Activated naive CD4-positive, alpha-beta T cell treated with anti-CD3 and anti-CD28 coated beads, Interleukin-2, amount 50 U/mL, for 16 hours (primary cell): ENCODE measurements around the gene COL20A1.

Source experiments
- DNase-seq: peaks from one replicate; pipeline ENCODE4 v3.0.0-alpha.2; 2020

COL20A1 gene

DNA sequence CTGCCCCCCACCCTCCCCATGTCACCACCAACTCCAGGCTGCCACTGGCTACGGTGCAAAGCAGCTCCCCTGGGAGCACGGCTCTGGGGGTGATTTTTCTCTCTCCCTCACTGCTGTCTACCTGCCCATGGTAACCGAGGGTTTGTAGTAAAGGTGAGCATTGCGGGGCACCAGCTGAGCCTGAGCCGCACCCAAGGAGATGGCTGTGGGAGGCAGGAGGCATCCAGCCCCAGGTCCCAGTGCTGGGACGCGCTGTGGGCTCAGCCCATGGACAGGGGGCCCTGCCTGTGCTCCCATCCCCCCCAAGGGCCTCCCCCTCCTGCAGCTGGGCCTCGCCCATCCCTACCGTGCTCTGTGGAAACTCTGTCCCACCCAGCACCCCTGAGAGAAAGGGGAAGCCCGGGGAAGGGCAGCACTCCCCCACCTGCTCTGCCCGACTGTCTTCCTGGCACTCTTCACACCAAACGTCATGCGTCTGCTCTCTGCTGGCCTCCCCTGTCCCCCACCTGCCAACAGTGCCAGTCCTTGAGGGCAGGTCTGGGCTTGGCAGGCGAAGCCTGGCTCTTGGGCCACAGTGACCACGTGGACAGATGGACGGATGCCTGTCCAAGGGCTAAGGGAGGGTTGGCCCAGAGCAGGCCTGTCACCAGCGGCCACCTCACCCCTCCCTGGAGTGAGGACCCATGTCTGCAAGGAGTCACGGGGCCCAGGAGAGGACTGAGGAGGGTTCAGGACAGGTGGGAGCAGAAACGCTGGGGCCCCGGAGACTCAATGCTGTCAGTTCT, 72.0 kb downstream of the COL20A1 start:
- DNase-seq: no peak

DNA sequence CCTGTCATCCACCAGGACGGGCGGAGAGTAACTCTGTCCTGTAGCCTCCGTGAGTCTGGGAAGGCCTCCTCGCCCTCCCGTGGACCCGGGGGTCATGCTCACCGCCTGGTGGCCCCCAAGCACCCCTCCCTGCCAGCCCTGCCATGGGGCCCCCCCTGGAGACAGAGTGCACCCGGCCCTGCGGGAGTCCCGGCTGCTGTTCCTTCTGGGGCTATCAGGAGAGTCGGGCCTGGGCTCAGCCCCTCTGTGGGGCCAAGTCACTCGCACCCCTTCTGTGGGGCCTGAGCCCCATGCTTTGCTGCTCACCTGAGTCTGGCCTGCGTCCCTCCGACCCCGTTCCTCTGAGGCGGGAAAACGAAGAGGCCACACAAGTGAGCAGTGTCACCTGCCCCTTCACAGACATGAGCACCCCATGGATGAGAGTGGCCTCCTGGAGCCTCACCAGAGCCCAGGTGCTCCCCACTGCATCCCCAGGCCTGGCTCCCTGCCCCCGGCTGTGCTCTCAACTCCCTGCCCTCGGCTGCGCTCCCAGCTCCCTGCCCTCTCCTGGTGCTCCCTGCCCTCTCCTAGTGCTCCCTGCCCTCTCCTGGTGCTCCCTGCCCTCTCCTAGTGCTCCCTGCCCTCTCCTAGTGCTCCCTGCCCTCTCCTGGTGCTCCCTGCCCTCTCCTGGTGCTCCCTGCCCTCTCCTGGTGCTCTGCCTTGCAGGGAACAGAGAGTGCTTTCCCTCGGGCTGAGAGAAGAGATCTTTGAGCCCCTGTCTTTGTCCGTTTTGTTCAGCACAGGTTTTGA, 72.8 kb downstream of the COL20A1 start:
- DNase-seq: no peak

DNA sequence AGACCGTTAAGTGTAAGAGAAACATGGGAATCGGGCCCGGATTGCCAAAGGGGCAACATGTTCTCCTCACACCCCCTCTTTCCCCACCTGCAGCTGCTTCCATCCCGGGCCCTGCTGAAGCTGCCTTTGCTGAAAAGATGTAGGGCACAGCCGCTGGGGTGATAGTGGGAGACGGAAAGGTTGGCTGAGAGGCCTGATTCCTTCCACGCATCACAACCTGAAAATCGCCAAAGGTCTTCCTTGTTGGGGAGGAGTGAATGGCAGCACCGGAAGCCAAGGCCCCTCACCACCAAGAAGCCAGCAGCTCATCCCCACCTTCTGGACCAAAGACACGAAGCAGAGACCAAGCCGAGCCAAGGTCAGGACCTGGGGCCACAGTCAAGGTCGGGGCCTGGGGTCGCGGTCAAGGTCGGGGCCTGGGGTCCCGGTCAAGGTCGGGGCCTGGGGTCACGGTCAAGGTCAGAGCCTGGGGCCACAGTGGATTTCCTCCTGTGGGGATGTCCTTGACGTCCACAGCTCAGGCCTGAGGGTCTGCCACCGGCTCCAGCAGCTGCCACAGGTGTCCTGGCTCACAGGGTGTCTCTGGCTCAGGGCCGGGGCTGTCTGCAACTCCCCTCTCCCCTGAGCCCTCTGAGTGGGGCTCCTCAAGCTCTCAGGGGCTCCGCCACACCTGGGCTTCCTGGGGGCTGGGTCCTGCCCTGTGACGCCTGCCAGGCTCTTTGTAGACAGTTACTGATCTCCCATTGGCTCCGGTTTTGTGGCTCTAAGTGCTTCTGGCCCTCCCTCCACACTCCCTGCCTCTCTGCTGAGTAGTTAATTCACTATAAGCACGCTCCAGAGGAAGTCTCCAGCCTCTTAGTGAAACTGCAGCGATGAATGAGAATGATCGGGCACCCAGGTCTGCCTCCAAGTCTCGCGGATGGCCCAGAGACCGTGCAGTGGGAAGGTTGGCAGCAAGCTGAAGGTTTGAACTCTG, 73.7 kb downstream of the COL20A1 start:
- DNase-seq: no peak

DNA sequence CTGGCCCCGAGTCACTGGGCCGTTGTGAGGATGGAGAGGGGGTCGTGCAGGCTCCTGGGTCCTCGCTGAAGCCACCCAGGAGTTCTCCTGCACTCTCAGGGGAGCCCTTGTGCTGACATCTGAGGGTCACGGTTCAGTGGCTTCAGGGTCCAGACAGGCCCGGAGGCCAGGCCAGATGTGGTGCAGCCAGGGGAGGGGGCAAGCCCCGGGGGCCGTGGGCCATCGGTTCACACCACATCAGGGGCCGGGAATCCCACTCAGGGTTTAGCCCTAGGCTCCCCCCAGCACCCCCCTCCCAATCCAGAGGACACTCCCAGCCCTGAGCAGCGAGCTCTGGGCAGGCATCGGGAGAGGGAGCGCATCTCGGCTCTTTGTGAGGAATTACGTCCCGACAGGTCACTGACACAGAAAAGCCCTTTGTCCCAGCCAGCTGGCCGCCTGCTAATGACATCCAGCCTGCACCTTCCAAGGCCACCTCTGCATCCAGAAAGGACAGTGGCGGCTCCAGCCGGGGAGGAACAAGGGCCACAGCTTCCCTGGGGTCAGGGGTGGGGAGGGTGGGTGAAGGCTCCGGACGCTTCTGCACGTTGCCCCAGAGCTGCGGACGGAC, 74.6 kb downstream of the COL20A1 start:
- DNase-seq: no peak

GRCh38 chr20:63368151-63368550, 75.2 kb downstream of the COL20A1 start:
- DNase-seq: no peak

GRCh38 chr20:63369024-63369530, 76.1 kb downstream of the COL20A1 start:
- no peak for DNase-seq

DNA sequence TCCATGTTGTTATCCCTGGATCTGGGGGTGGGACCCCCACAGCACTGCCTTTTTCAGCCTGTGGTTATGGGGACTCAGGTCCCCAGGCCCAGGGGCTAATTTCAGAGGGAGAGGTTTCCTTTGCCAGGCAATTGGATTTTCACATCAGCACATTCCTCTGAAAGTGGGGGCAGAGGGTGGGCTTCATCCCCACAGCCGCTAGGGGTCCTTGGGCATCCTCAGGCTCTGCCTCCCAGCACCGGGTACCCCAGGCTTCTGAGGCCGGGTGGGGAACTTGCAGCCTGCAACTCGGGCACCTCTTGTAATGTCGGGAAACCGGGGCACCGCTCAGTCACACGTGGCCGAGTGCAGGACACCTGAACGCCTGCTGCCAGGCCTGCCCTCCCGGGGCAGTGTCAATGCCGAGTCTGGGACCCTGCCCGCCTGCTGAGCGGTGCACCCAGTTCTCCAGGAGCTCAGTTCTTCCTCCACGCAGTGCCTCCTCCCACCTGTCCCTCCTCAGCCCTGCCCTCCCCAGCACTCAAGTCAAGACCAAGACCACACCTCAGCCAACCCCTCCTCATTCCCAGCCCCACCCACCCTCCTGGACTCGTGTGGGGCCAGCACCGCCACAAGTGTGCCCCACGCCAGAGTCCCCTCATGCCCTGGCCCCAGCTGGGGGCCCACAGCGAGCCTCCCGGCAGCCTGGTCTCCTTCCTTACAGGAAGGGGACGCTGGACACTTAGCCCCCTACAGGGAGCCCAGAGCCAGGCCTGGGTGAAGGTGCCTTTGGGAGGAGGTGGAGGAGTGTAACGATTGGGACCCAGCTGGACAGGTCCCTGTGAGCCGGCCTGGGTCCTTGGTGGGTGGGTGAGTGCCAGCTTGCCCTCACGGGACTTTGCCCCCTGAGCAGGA, 77.0 kb downstream of the COL20A1 start:
- no peak for DNase-seq

GRCh38 chr20:63370618-63371187, 77.7 kb downstream of the COL20A1 start:
- no peak for DNase-seq

DNA sequence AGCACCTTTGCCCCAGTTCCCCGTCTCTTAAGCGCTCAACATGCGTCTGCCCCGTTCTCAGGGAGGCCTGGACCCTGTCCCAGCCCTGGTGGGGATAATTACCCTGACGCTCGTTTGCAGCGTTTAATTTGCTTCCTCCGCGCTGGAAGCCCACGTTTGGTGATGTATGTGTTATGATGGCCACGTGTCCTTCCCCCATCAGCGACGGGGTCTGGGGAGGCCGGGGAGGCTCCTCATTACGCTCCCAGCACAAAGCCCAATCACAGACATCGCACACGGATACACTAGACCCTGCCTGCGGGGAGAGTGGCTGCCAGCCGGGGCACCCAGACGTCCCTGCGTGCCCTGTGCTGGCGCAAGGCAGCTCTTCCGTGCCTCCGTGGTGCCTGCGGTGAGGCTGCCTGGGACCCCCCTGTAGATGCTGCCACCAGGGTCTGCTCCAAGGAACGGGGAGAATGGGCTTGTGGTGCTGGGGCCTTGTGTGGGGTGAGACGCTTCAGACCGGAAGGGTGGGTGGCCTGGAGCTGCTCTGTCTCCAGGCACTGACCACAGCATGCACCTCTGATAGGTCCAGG, 78.4 kb downstream of the COL20A1 start:
- DNase-seq: no peak

- DNase-seq: no peak
Observed at GRCh38 chr20:63372971-63373885, 80.2 kb downstream of the COL20A1 start.

DNA sequence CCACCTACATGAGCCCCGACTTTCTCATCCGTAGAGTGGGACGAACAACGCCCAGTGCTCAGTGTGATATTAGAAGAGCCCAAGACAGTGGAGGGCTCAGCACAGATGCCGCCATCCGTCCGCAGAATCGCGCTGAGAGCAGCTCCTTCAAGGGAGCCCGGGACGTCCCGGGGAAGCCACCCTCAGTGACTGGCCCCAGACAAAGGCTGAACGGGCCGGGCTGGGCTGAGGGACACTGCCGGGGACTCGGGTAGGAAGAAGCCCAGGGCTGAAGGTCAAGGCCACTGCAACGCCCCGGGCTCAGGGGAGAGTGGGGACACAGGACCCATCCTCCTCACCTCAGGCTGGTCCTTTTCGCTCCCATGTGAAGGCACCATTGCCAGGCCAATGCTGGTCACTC, 81.0 kb downstream of the COL20A1 start:
- DNase-seq: no peak

DNA sequence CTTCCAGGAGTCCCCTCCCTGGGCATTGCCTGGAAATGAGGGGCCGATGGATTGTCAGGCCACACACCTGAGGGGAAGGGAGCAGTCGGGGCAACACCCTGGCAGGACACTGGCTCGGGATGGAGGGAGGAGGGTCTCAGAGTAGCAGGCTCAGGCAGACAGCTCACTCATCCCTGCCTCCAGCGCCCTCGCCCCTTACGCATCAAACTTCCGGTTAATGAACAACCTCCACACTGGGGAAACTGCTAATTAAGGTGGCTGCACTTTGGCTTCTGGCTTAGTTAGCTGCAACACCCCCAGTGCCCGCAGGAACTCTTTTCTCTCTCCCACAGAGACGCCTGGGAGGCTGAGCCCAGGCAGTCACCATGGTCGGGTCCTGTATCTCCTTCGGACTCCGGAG, 81.5 kb downstream of the COL20A1 start:
- DNase-seq: no peak

DNA sequence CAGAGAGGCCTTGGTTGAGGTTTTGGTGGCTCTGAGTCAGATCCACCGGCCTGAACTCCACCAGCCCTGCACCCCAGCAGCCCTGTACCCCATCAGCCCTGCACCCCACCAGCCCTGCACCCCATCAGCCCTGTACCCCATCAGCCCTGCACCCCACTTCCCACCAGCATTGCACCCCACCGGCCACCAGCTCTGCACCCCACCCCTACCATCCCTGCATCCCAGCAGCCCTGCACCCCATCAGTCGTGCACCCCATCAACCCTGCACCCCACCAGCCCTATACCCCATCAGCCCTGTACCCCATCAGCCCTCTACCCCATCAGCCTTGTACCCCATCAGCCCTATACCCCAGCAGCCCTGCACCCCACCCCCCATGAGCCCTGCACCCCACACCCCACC, 82.5 kb downstream of the COL20A1 start:
- DNase-seq: no peak

GRCh38 chr20:63376283-63377250, 83.6 kb downstream of the COL20A1 start:
- no peak for DNase-seq

DNA sequence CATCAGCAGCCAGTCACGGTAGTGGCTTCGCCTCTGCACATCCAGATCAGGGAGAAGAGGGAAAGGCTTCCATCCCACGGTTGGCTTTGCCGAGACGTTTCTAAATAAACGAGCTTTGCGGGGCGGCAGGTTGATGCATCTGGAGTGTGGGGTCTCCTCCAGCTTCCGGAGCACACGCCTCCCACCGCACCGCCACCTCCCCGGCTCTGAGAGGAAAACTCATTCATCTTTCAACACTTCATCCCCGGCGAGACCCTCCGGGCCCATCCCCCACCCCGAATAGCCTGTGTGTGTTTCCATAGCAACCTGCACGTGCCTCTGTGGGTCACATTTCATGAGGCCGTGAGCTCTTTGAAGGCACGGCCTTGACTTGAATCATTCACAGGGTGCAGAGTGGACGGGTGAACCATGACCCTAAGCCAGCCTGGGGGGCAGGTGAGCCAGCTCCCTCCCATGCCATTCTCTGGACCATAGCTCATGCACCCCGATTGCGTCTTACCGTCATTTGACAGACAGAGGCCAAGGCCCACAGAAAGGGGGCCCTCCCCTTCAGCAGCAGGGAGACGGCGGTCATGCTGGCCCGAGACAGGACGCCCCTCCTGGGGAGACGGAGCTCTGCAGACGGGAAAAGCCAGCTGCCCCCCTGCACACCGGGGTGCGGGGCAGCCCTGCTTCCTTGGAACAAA, 84.4 kb downstream of the COL20A1 start:
- no peak for DNase-seq

- no peak for DNase-seq
Observed at GRCh38 chr20:63377951-63378381, 85.0 kb downstream of the COL20A1 start.

DNA sequence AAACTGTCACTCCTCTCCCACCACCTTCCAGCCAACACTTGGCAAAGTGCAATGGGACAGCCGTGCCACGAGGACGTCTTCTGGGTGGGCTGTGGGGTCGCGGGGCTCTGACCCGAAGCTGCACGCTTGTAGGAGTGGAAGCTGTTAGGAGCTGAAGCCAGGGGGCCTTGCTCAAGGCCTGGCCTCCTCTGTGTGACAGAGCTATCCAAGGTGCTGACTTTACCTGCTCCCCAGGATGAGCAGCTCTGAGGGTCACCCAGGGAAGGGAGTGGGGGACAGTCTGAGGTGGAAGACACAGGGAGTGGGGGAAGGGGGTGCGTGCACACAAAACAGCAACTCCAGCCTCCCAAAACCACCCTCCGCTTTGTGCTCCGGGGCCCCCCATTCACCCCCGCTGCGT, 85.6 kb downstream of the COL20A1 start:
- DNase-seq: no peak

DNA sequence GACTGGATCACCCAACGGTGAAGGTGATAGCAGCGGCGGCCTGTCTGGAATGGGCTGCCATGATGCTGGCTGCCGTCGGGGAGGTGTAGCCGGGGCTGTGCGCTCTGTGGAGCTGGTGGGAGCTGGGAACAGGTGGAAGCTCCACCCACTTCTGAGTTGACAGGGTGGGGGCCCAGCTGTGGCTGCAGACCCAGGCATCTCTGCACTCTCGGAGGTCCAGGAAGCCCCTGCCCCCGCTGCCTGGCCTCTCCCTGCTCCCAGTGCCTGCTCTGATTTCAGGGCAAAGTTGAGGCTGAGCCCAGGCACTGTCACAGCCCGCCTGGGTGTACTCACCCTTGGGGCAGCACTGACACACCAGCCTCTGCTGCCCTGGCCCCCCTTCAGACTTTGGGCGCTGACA, 86.3 kb downstream of the COL20A1 start:
- no peak for DNase-seq
